H1 (cell line): Measurements from ENCODE around the gene ESD. TPM values are rescaled to one million over a fixed set of nuclear protein-coding genes. Genes with fewer than 3 reads are reported as not detected.

Source experiments
- CTCF ChIA-PET: fragments of 300-600 bp; sonication (Branson Sonifier 250); formaldehyde crosslinking; loops from one replicate; lab custom pipeline; 2021; ENCODE audit not compliant: partially characterized antibody; lab: Charles Lee
- POLR2A ChIA-PET: fragments of 300-600 bp; sonication (Branson Sonifier 250); formaldehyde crosslinking; loops from one replicate; lab custom pipeline; 2021; ENCODE audit warnings: inconsistent platforms; ENCODE audit not compliant: partially characterized antibody; lab: Charles Lee
- DNase-seq, 2 experiments: peaks; one replicate each; pipeline versions ENCODE4 v3.0.0 to v3.0.0-alpha.2; 2010 to 2022; ENCODE audit warnings: low spot score in 2 of 2, low read depth in 1 of 2, mixed read lengths in 1 of 2
- FAIRE-seq: peaks from 2 replicates; lab custom pipeline; 2011; peaks lifted over from hg19 to GRCh38; lab: Jason Lieb, UNC
- H2AFZ ChIP-seq: 2 replicates; pipeline ENCODE4 v1.8.1; 2012; ENCODE audit warnings: low read length, inconsistent platforms
- H2AK5ac ChIP-seq: 2 replicates; pipeline ENCODE4 v1.6.1; 2013; ENCODE audit warnings: low read depth, low read length
- H2BK120ac ChIP-seq: replicated peaks from 2 replicates; pipeline ENCODE3; 2013; ENCODE audit warnings: low read depth, low read length, inconsistent platforms
- H2BK12ac ChIP-seq: 2 replicates; pipeline ENCODE4 v1.6.1; 2013; ENCODE audit warnings: low read depth, low read length
- H2BK15ac ChIP-seq: 2 replicates; pipeline ENCODE4 v1.6.1; 2013; ENCODE audit warnings: low read length
- H2BK20ac ChIP-seq: 2 replicates; pipeline ENCODE4 v1.6.1; 2013; ENCODE audit warnings: low read length
- H2BK5ac ChIP-seq: 2 replicates; pipeline ENCODE4 v1.6.1; 2013; ENCODE audit warnings: low read depth, low read length
- H3K14ac ChIP-seq: 2 replicates; pipeline ENCODE4 v1.6.1; 2013; ENCODE audit warnings: inconsistent platforms; ENCODE audit not compliant: insufficient read length
- H3K18ac ChIP-seq: 2 replicates; pipeline ENCODE4 v1.6.1; 2013; ENCODE audit warnings: low read length; ENCODE audit errors: extremely low read depth
- H3K23ac ChIP-seq: 2 replicates; pipeline ENCODE4 v1.6.1; 2013; ENCODE audit warnings: inconsistent platforms; ENCODE audit not compliant: insufficient read length
- H3K23me2 ChIP-seq: 2 replicates; pipeline ENCODE4 v1.6.1; 2013; ENCODE audit warnings: low read depth, low read length
- H3K27ac ChIP-seq: 2 replicates; pipeline ENCODE4 v1.6.1; 2011; ENCODE audit warnings: low read depth, low read length, inconsistent platforms
- H3K27me3 ChIP-seq, 4 experiments: replicated peaks in 1 of 4; 1 replicate in 1 of 4; 2 replicates in 3 of 4; pipeline versions ENCODE4 v1.6.1 to v1.8.1; 2011 to 2013; ENCODE audit warnings: low read length in 3 of 4, mild to moderate bottlenecking in 3 of 4, inconsistent platforms in 2 of 4, mixed read lengths in 2 of 4, moderate library complexity in 1 of 4; ENCODE audit not compliant: control insufficient read depth in 3 of 4, insufficient read depth in 3 of 4; ENCODE audit errors: extremely low read depth in 1 of 4
- H3K36me3 ChIP-seq, 4 experiments: 2 replicates each; pipeline versions ENCODE4 v1.6.1 to v1.8.1; 2011 to 2013; ENCODE audit warnings: mild to moderate bottlenecking in 4 of 4, low read length in 3 of 4, moderate library complexity in 2 of 4, control low read depth in 1 of 4, inconsistent platforms in 1 of 4; ENCODE audit not compliant: insufficient read depth in 4 of 4, control insufficient read depth in 2 of 4
- H3K4ac ChIP-seq: replicated peaks from 2 replicates; pipeline ENCODE3; 2013; ENCODE audit warnings: low read length, low read depth, mixed read lengths, inconsistent platforms; ENCODE audit not compliant: insufficient read length
- H3K4me1 ChIP-seq, 4 experiments: replicated peaks in 1 of 4; 1 replicate in 1 of 4; 2 replicates in 3 of 4; pipeline versions ENCODE4 v1.6.1 to v1.8.1; 2011 to 2013; ENCODE audit warnings: low read length in 3 of 4, inconsistent platforms in 2 of 4, mixed read lengths in 1 of 4; ENCODE audit not compliant: insufficient read depth in 4 of 4, control insufficient read depth in 3 of 4
- H3K4me2 ChIP-seq, 2 experiments: 2 replicates each; pipeline versions ENCODE4 v1.6.1 to v1.8.1; 2011 to 2013; ENCODE audit warnings: low read depth in 2 of 2, low read length in 2 of 2, control low read depth in 1 of 2, inconsistent platforms in 1 of 2, mild to moderate bottlenecking in 1 of 2; ENCODE audit not compliant: insufficient read depth in 1 of 2
- H3K4me3 ChIP-seq, 4 experiments: fragments of 200-600, 300-600 bp in 1 of 4; sonication (generic), shearing (Covaris generic), sonication (Bioruptor Twin) in 1 of 4; 2 replicates each; pipeline versions ENCODE4 v1.5.1 to v1.8.1; 2011 to 2016; ENCODE audit warnings: low read length in 4 of 4, low read depth in 3 of 4, control low read depth in 2 of 4, inconsistent platforms in 2 of 4, mild to moderate bottlenecking in 2 of 4, mixed read lengths in 1 of 4, moderate library complexity in 1 of 4; ENCODE audit not compliant: insufficient read depth in 2 of 4; ENCODE audit errors: extremely low read depth in 1 of 4
- H3K56ac ChIP-seq: replicated peaks from 2 replicates; pipeline ENCODE3; 2013; ENCODE audit warnings: low read depth, mild to moderate bottlenecking, mixed read lengths, low read length, inconsistent platforms; ENCODE audit not compliant: insufficient read length
- H3K79me1 ChIP-seq: 2 replicates; pipeline ENCODE4 v1.6.1; 2013; ENCODE audit warnings: low read depth, low read length, control low read depth
- H3K79me2 ChIP-seq, 2 experiments: 2 replicates each; pipeline versions ENCODE4 v1.6.1 to v1.8.1; 2012 to 2013; ENCODE audit warnings: low read length in 2 of 2, mild to moderate bottlenecking in 2 of 2, inconsistent platforms in 1 of 2; ENCODE audit not compliant: insufficient read depth in 2 of 2, control insufficient read depth in 1 of 2
- H3K9ac ChIP-seq, 4 experiments: replicated peaks in 1 of 4; 1 replicate in 1 of 4; 2 replicates in 3 of 4; pipeline versions ENCODE4 v1.6.1 to v1.8.1; 2011 to 2013; ENCODE audit warnings: low read depth in 3 of 4, low read length in 3 of 4, control low read depth in 2 of 4, mild to moderate bottlenecking in 2 of 4, moderate library complexity in 2 of 4, inconsistent platforms in 1 of 4; ENCODE audit errors: extremely low read depth in 1 of 4
- H3K9me3 ChIP-seq, 2 experiments: 2 replicates each; pipeline versions ENCODE4 v1.6.1 to v1.8.1; 2012 to 2013; ENCODE audit warnings: mild to moderate bottlenecking in 2 of 2, moderate library complexity in 2 of 2, control low read depth in 1 of 2, inconsistent platforms in 1 of 2, low read depth in 1 of 2, low read length in 1 of 2, mixed read lengths in 1 of 2; ENCODE audit not compliant: insufficient read depth in 2 of 2
- H4K20me1 ChIP-seq, 2 experiments: replicated peaks in 1 of 2; 2 replicates each; pipeline versions ENCODE3 to v1.8.1; 2011 to 2013; ENCODE audit warnings: inconsistent platforms in 2 of 2, low read length in 2 of 2, mild to moderate bottlenecking in 1 of 2; ENCODE audit not compliant: insufficient read depth in 2 of 2, control insufficient read depth in 1 of 2
- H4K5ac ChIP-seq: 2 replicates; pipeline ENCODE4 v1.6.1; 2013; ENCODE audit warnings: low read length, low read depth, mixed read lengths, inconsistent platforms; ENCODE audit not compliant: insufficient read length
- H4K8ac ChIP-seq: 2 replicates; pipeline ENCODE4 v1.8.0; 2013; ENCODE audit warnings: mild to moderate bottlenecking, moderate library complexity, low read length, inconsistent platforms; ENCODE audit not compliant: insufficient read depth; ENCODE audit errors: extremely low read depth
- H4K91ac ChIP-seq: replicated peaks from 2 replicates; pipeline ENCODE3; 2013; ENCODE audit warnings: low read length, mixed read lengths, inconsistent platforms; ENCODE audit not compliant: insufficient read length
- ATF3 ChIP-seq: IDR thresholded peaks from 2 replicates; pipeline ENCODE4 v1.6.1; 2011; ENCODE audit warnings: low read depth, mild to moderate bottlenecking, low read length; ENCODE audit not compliant: insufficient read depth
- BCL11A ChIP-seq, 2 experiments: IDR thresholded peaks; one replicate each; pipeline ENCODE4 v1.6.1; 2011; ENCODE audit warnings: low read depth in 2 of 2, low read length in 2 of 2, mild to moderate bottlenecking in 2 of 2
- CHD1 ChIP-seq: IDR thresholded peaks from 2 replicates; pipeline ENCODE4 v1.6.1; 2012; ENCODE audit warnings: low read depth, low read length, improper control_type of control experiment
- E2F6 ChIP-seq: IDR thresholded peaks from 2 replicates; pipeline ENCODE4 v1.6.1; 2012; ENCODE audit warnings: inconsistent platforms
- EP300 ChIP-seq, 2 experiments: IDR thresholded peaks; 1 replicate in 1 of 2; 2 replicates in 1 of 2; pipeline ENCODE4 v1.6.1; 2011 to 2012; ENCODE audit warnings: low read depth in 2 of 2, low read length in 2 of 2, mild to moderate bottlenecking in 2 of 2, borderline replicate concordance in 1 of 2, inconsistent platforms in 1 of 2, moderate library complexity in 1 of 2
- HDAC2 ChIP-seq, 2 experiments: fragments of 300-600 bp in 1 of 2; sonication (generic) in 1 of 2; IDR thresholded peaks; 2 replicates each; pipeline ENCODE4 v1.6.1; 2011 to 2012; ENCODE audit warnings: low read depth in 2 of 2, low read length in 2 of 2, mild to moderate bottlenecking in 2 of 2, moderate library complexity in 2 of 2, borderline replicate concordance in 1 of 2, inconsistent platforms in 1 of 2
- POLR2A ChIP-seq, 2 experiments: IDR thresholded peaks; 1 replicate in 1 of 2; 2 replicates in 1 of 2; pipeline ENCODE4 v1.6.1; 2011; ENCODE audit warnings: low read depth in 2 of 2, low read length in 2 of 2, mild to moderate bottlenecking in 2 of 2; ENCODE audit errors: control extremely low read depth in 1 of 2
- RFX5 ChIP-seq: IDR thresholded peaks from 2 replicates; pipeline ENCODE4 v1.6.1; 2011; ENCODE audit warnings: low read depth, low read length, improper control_type of control experiment, borderline replicate concordance
- SAP30 ChIP-seq: fragments of 300-600 bp; sonication (generic); IDR thresholded peaks from 2 replicates; pipeline ENCODE4 v1.7.1; 2012; ENCODE audit warnings: low read length, moderate library complexity, mild to moderate bottlenecking, inconsistent platforms; ENCODE audit not compliant: insufficient read depth, insufficient replicate concordance
- TEAD4 ChIP-seq: IDR thresholded peaks from 2 replicates; pipeline ENCODE4 v1.6.1; 2012; ENCODE audit warnings: low read depth, low read length, inconsistent platforms, mixed read lengths
- YY1 ChIP-seq: IDR thresholded peaks from 2 replicates; pipeline ENCODE4 v1.6.1; 2011; ENCODE audit warnings: low read depth, mild to moderate bottlenecking, low read length
- WGBS, 2 experiments: shearing (Covaris generic) in 1 of 2; methylation state at CpG; one replicate each; pipeline versions ENCODE4 v1.1.6 to v1.1.7; 2013 to 2015; ENCODE audit warnings: low lambda C conversion rate in 2 of 2, mixed read lengths in 2 of 2, inconsistent platforms in 1 of 2, low coverage in 1 of 2, missing lambda C conversion rate in 1 of 2; ENCODE audit not compliant: insufficient replicate concordance in 2 of 2, insufficient coverage in 1 of 2, insufficient read length in 1 of 2; ENCODE audit errors: extremely low coverage in 1 of 2, missing lambda C conversion rate in 1 of 2; 5-methylcytosine and 5-hydroxymethylcytosine counted together
- polyA plus RNA-seq, 7 experiments: library from polyadenylated mRNA; depleted of rRNA in 3 of 7; stranded (reverse) in 5 of 7; unstranded in 2 of 7; fragments of >200 nt in 5 of 7; fragments of 200-250 nt in 2 of 7; gene quantifications; 1 replicate in 5 of 7; 2 replicates in 1 of 7; 4 replicates in 1 of 7; pipeline versions ENCODE4 v1.2.1 to v1.2.3, GENCODE V29; 2011 to 2013; ENCODE audit warnings: missing spikeins in 2 of 7, mixed read lengths in 2 of 7
- total RNA-seq: library from RNA; stranded (reverse); fragmentation: NEBNext Ultra II Directional; extraction: Animal tissue kit (Norgen Biotek cat#: 25700); gene quantifications from 2 replicates; pipeline ENCODE4 v1.2.1, GENCODE V29; 2021

Gene ESD
- total and polyA plus RNA-seq, 2 of the 8 experiments (the other 6 are each of a cell fraction or from before 2014, with no cell fraction given), result 40.3 to 55.8 TPM

GRCh38 chr13:46747031-46747820, 49.7 kb downstream of the ESD start:
- FAIRE-seq (no peak), DNase-seq (no peak)
- Histone ChIP-seq H2BK12ac (no peak overlapping the region), H2AFZ (no peak overlapping the region), H2BK15ac (no peak overlapping the region), H3K18ac (no peak overlapping the region), H3K9me3 (no peaks in the 10 kb centered on the region), H3K4me2 (no peak overlapping the region), H3K56ac (no peak overlapping the region), H3K4me3 (no peak overlapping the region), H2BK120ac (no peak overlapping the region), H3K4me1 (no peaks in the 10 kb centered on the region), H2BK5ac (no peak overlapping the region), H4K91ac (no peak overlapping the region), H3K23me2 (no peaks in the 10 kb centered on the region), H3K36me3 (no peaks in the 10 kb centered on the region), H4K20me1 (no peaks in the 10 kb centered on the region), H3K9ac (no peak overlapping the region), H3K27ac (no peak overlapping the region), H3K23ac (no peak overlapping the region), H2BK20ac (no peak overlapping the region), H3K27me3 (no peaks in the 10 kb centered on the region), H2AK5ac (no peak overlapping the region), H4K8ac (no peak overlapping the region), H3K79me2 (no peaks in the 10 kb centered on the region), H3K79me1 (no peaks in the 10 kb centered on the region), H3K14ac (no peak overlapping the region), H4K5ac (no peak overlapping the region), H3K4ac (no peak overlapping the region)
- WGBS, 2 experiments, result 91% methylated on average over 8 of the region's 8 CpGs; no CpG with 5 or more reads in 1 of the 2 experiments
- ChIA-PET POLR2A (no interaction called here), CTCF (interaction anchor here (0.8 kb wide), 1 partner anchor 15 kb away, joined by 4 read pairs; no protein-coding TSS in a partner anchor)
- TF ChIP-seq EP300 (IDR thresholded peaks at IDR 0.05; ENCODE audit: borderline replicate concordance in 1 of 2, low read depth in 2 of 2, low read length in 2 of 2), result no peak
- no peak for TF ChIP-seq CHD1
- no peak for TF ChIP-seq BCL11A (IDR thresholded peaks at IDR 0.05; ENCODE audit: low read depth in 2 of 2, low read length in 2 of 2)
- TF ChIP-seq E2F6, result no peak
- TF ChIP-seq POLR2A (IDR thresholded peaks at IDR 0.05; ENCODE audit: control extremely low read depth in 1 of 2, low read depth in 2 of 2, low read length in 2 of 2), result no peak
- TF ChIP-seq TEAD4, result no peak
- no peak for TF ChIP-seq ATF3
- no peak for TF ChIP-seq RFX5
- TF ChIP-seq SAP30, result no peak
- no peak for TF ChIP-seq HDAC2 (IDR thresholded peaks at IDR 0.05; ENCODE audit: borderline replicate concordance in 1 of 2, low read depth in 2 of 2, low read length in 2 of 2)
- no peak for TF ChIP-seq YY1
